HT1080 (cell line): Measurements from ENCODE around the gene HECTD4. TPM values are rescaled to one million over a fixed set of nuclear protein-coding genes. Genes with fewer than 3 reads are reported as not detected.
"Not testable (repeated sequence)": the region's sequence is repeated elsewhere in the genome, so short reads cannot be mapped to it uniquely, and the experiment has no call there.

Source experiments
- DNase-seq: peaks from one replicate; pipeline ENCODE4 v3.0.0-alpha.2; 2015; ENCODE audit warnings: low read depth
- total RNA-seq: library from RNA; depleted of rRNA; stranded (reverse); fragments of >200 nt; shearing (Covaris generic); gene quantifications from 2 replicates; pipeline ENCODE4 v1.2.3, GENCODE V29; 2014

Gene HECTD4
- total RNA-seq, 1 experiment from 2014 or later: 4.8 TPM

GRCh38 chr12:112353393-112353792, 28.8 kb downstream of the HECTD4 start:
- peak; percentile 53 for DNase-seq

GRCh38 chr12:112352921-112353320, 29.3 kb downstream of the HECTD4 start:
- DNase-seq: peak; percentile 1

GRCh38 chr12:112350593-112351592, 31.3 kb downstream of the HECTD4 start:
- DNase-seq: no peak

- DNase-seq: no peak
These were observed 32.8 kb downstream of the HECTD4 start for GRCh38 chr12:112349431-112349830.

GRCh38 chr12:112348926-112349325, 33.3 kb downstream of the HECTD4 start:
- not testable (repeated sequence) for DNase-seq

- DNase-seq: peak; percentile 36
These were observed 34.6 kb downstream of the HECTD4 start for GRCh38 chr12:112347581-112347982.

DNA sequence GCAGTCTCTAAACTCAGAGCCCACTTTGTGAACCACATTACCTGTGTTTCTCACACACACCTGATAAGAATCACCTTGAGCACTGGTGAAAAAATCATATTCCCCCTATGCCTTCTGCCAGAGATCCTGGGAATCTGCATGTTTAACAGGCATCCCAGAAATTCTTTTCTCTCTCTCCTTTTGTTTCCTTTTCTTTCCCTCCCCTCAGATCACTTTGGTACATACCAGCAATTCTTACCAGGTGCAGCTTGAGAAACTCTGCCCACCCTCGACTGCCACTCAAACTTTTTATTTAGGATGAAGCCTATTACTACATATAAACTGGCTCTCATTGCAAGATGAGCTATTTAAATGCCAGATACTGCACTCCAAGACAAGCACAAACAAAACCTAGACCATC, 36.0 kb downstream of the HECTD4 start:
- DNase-seq: no peak

GRCh38 chr12:112344220-112344619, 38.0 kb downstream of the HECTD4 start:
- DNase-seq: no peak

DNA sequence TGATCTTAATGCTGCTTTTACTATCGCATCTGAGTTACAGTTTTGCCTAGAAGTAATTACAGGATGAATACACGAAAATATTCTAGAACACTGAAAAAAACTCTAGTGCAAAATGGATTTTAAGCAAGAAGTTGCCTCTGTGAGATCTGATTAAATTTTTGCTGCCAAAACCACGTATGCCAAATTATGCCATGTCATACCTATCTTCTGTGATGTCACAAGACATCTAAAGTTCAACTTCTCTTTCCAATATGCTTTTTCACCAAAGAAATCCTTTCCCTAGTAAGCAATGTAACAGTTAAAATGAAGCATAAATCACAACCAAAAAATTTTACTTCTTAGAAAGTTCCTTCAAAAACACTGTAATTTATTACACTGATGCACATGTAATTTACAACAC, 39.6 kb downstream of the HECTD4 start:
- no peak for DNase-seq

DNA sequence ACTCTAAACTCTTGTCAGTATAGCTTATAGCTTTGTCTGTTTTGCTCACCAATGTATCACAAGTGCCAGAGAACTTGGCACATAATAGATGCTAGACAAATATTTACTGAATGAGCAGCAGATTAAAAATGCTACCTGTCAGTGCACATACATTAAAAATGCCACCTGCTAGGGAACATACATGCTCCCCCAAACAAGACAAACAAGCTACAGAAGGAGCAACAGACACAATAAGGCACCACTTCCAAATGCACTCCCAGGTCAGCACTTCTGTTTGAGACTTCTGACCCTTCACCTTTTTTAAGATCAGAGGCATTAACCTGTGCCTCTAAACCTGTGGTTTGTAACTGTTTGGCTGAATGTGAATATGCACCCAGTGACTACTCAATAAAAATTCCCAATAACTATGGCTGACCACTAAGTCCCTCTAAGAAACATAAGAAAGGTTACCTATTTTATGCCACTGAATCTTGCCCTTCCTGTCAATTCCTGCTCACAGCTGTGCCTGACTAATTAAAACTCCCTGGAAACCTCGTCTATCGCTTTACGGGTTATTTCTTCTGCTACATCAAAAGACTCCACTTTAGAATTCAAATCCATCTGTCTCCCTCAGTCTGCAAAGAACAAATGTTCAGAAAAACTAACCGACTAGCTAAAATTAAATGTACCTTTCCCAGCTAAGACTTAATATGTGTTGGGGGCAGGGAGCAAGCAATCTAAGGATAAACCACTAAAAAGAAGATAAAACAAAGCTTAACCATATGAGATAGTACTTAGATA, 41.0 kb downstream of the HECTD4 start:
- DNase-seq: no peak

DNA sequence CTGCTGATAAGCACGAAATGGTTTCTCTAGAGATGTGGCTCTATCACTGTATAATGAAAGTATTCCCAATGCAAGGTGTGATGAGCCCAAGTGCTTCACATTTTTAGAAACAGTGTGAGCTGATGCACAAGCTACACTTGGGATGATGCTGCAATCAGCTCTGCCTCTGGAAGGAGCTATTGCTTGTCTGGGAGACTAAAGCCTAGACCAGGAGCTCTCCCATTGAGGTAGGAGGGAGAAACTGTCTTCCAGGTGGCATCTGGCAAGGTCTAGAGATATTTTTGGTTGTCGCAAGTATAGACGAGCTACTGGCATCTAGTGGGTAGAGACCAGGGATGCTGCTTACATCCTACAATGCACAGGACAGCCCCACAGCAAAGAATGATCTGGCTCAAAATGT, 42.0 kb downstream of the HECTD4 start:
- DNase-seq: no peak

DNA sequence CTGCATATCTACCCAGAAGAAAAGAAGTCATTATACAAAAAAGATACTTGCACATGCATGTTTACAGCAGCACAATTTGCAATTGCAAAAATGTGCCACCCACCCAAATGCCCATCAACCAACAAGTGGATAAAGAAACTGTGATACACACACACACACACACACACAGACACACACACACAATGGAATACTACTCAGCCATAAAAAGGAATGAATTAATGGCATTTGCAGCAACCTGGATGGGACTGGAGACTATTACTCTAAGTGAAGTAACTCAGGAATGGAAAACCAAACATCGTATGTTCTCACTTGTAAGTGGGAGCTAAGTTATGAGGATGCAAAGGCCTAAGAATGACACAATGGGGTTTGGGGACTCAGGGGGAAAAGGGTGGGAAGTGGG, 47.2 kb downstream of the HECTD4 start:
- DNase-seq: not testable (repeated sequence)

- no peak for DNase-seq
These were observed 49.2 kb downstream of the HECTD4 start for GRCh38 chr12:112333019-112333418.

DNA sequence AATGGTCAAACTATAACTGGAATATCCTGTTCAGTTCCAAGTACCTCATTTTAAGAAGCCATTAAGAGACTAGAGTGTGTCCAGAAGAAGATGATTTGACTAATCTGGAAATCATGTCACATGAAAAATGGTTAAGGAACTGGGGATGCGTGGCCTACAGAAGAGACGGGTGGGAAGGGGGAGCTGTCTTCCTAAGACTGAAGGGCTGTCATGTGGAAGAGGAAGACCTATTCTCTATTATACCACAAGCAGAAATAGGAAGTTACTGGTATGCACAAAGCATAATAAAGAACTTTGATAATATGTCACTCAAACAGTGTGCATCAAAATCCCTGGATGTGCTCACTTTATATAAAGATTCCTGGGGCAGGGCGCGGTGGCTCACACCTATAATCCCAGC, 50.3 kb downstream of the HECTD4 start:
- no peak for DNase-seq

DNA sequence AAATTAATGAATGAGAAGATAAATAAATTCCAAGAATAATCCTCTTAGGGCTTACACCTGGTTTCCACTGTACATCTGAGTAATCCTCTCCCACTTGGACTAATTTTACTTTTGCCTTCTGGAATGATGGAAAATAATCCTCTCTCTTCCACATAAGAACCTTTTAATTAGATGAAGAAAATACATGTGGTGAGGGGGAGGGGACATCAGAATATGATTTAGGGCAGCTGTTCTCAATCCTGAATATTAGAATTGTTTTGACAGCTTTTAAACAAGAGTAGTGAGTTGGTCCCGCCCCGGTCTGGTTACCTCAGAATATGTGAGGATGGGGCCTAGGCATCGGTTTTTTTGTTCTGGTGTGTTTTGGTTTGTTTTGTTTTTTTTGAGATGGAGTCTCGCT, 51.5 kb downstream of the HECTD4 start:
- DNase-seq: no peak

GRCh38 chr12:112328456-112329124, 53.6 kb downstream of the HECTD4 start:
- DNase-seq: no peak

- DNase-seq: no peak
These were observed 54.9 kb downstream of the HECTD4 start for GRCh38 chr12:112327209-112327938.

- DNase-seq: no peak
These were observed 56.5 kb downstream of the HECTD4 start for GRCh38 chr12:112325622-112326207.

- DNase-seq: no peak
These were observed 57.1 kb downstream of the HECTD4 start for GRCh38 chr12:112325157-112325556.

DNA sequence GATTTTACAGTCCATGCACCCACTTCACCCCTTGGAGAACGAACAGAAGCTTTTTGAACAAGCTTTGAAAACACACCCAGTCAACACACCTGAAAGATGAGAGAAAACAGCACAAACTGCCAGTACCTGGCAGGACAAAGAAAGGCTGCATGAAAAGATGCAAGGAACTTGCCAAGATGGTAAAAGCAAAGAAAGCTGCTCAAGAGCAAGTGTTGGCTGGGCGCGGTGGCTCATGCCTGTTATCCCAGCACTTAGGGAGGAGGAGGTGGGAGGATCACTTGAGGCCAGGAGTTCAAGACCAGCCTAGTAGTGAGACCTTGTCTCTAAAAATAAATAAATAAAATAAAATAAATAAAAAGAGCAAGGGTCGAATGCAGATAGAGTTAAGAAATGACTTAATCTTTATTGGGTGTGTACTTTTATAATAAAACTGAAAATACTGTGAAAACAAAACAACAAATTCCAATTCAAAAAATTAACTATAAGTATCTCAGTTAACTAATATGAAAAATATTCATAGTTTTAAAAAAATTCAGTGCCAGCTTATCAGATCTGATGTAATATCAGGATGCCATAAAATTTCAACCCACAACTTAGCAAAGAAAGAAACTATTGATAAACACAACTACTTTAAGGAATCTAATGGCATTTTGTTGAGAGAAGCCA, 59.2 kb downstream of the HECTD4 start:
- no peak for DNase-seq
